Transverse colon (tissue), 4 donors: ENCODE measurements around the gene SLC2A5. TPM values are rescaled to one million over a fixed set of nuclear protein-coding genes. Genes with fewer than 3 reads are reported as not detected.

Experiments used
- DNase-seq: peaks from one replicate; pipeline ENCODE4 v3.0.0-alpha.2; 2019
- H3K27ac ChIP-seq, 4 donors: fragments of 200-600 bp; sonication (generic); 2 replicates each; pipeline ENCODE4 v1.5.1; 2016 to 2018; ENCODE audit warnings: inconsistent platforms in 4 of 4
- H3K27me3 ChIP-seq: fragments of 200-600 bp; sonication (generic); 2 replicates; pipeline ENCODE4 v1.5.1; 2017; ENCODE audit warnings: inconsistent platforms
- H3K36me3 ChIP-seq, 4 donors: fragments of 200-600 bp; sonication (generic); 2 replicates each; pipeline ENCODE4 v1.5.1; 2017 to 2019; ENCODE audit warnings: inconsistent platforms in 4 of 4
- H3K4me1 ChIP-seq, 4 donors: fragments of 200-600 bp; sonication (generic); 2 replicates each; pipeline ENCODE4 v1.5.1; 2017 to 2020; ENCODE audit warnings: inconsistent platforms in 4 of 4
- H3K4me3 ChIP-seq, 4 donors: fragments of 200-600 bp; sonication (generic); 1 replicate in 1 of 4; 2 replicates in 3 of 4; pipeline versions ENCODE4 v1.5.1 to v1.6.1; 2017 to 2019; ENCODE audit warnings: inconsistent platforms in 4 of 4
- H3K9me3 ChIP-seq, 2 donors: fragments of 200-600 bp; sonication (generic); 2 replicates each; pipeline ENCODE4 v1.5.1; 2017 to 2019; ENCODE audit warnings: inconsistent platforms in 2 of 2
- CTCF ChIP-seq, 5 experiments: fragments of 200-600 bp in 3 of 5; fragments of 450-650 bp in 2 of 5; sonication (generic) in 3 of 5; IDR thresholded peaks; 1 replicate in 2 of 5; 2 replicates in 3 of 5; pipeline ENCODE4 v1.5.1; 2016 to 2017; ENCODE audit warnings: antibody characterized with exemption in 5 of 5, inconsistent platforms in 3 of 5, mild to moderate bottlenecking in 2 of 5, moderate library complexity in 1 of 5
- EP300 ChIP-seq: sonication (generic); formaldehyde crosslinking; IDR thresholded peaks from one replicate; pipeline ENCODE4 v1.6.1; 2017; ENCODE audit warnings: antibody characterized with exemption, low read depth
- POLR2A ChIP-seq: fragments of 450-650 bp; IDR thresholded peaks from one replicate; pipeline ENCODE4 v1.6.1; 2016; ENCODE audit warnings: antibody characterized with exemption, mild to moderate bottlenecking, moderate library complexity
- POLR2AphosphoS5 ChIP-seq, 3 donors: sonication (generic); formaldehyde crosslinking; IDR thresholded peaks; one replicate each; pipeline ENCODE4 v1.6.1; 2016; ENCODE audit warnings: antibody characterized with exemption in 3 of 3
- WGBS, 2 donors: methylation state at CpG; one replicate each; pipeline ENCODE4 v1.1.5; 2018; ENCODE audit warnings: low coverage in 1 of 2; 5-methylcytosine and 5-hydroxymethylcytosine counted together
- in situ Hi-C, 4 donors: fragments of 200-750 bp; cut with MboI; loops; one replicate each; pipeline versions ENCODE4 v1.15.0 to v1.15.1; 2017; ENCODE audit warnings: low sequenced_read_pairs in 3 of 4, low pct_ligation_motif_present in 1 of 4, low pct_unique_long_range_greater_than_20kb in 1 of 4
- intact Hi-C: fragments of 100-400 bp; cut with DNase I; formaldehyde crosslinking; loops from one replicate; pipeline ENCODE4 v1.15.1; 2023; ENCODE audit warnings: low total_unique reads
- total RNA-seq, 4 donors: library from RNA; depleted of rRNA; stranded (reverse); fragments of >200 nt; gene quantifications; one replicate each; pipeline ENCODE4 v1.1.0, GENCODE V29; 2016

The SLC2A5 gene
- total RNA-seq, 4 donors from 2014 or later: 5.9 to 21.3 (median 13.3) TPM

GRCh38 chr1:9041116-9041779, 28.2 kb downstream of the SLC2A5 start:
- Histone ChIP-seq H3K27ac (no peak overlapping the region), H3K36me3 (no peaks in the 10 kb centered on the region), H3K9me3 (no peaks in the 10 kb centered on the region), H3K4me3 (no peak overlapping the region), H3K4me1 (peaks cover 0 to 4% (median 0%) of the 10 kb centered on the region in 4 donors), H3K27me3 (no peaks in the 10 kb centered on the region)
- in situ Hi-C loops: no loop called here
- no peak for DNase-seq
- intact Hi-C loops: no loop called here
- TF ChIP-seq POLR2AphosphoS5 (IDR thresholded peaks at IDR 0.05): no peak
- TF ChIP-seq CTCF (IDR thresholded peaks at IDR 0.05): no peak
- TF ChIP-seq EP300: no peak
- TF ChIP-seq POLR2A: no peak
- 89% methylated on average over 14 of the region's 14 CpGs; no CpG with 5 or more reads in 1 of the 2 donors for WGBS, 2 donors

GRCh38 chr1:9040659-9041030, 28.8 kb downstream of the SLC2A5 start:
- DNase-seq: no peak
- 88% methylated on average over 6 of the region's 6 CpGs; no CpG with 5 or more reads in 1 of the 2 donors for WGBS, 2 donors
- in situ Hi-C loops (no loop called here), intact Hi-C loops (no loop called here)
- H3K4me3 ChIP-seq: no peak overlapping the region
- no peaks in the 10 kb centered on the region for H3K36me3 ChIP-seq
- TF ChIP-seq POLR2A (no peak), POLR2AphosphoS5 (IDR thresholded peaks at IDR 0.05) (no peak), EP300 (no peak), CTCF (IDR thresholded peaks at IDR 0.05) (no peak)
- no peaks in the 10 kb centered on the region for H3K9me3 ChIP-seq
- no peaks in the 10 kb centered on the region for H3K27me3 ChIP-seq
- H3K27ac ChIP-seq: no peak overlapping the region
- H3K4me1 ChIP-seq: no peaks in the 10 kb centered on the region

GRCh38 chr1:9039761-9040658, 29.4 kb downstream of the SLC2A5 start:
- 92% methylated on average over 44 of the region's 55 CpGs; no CpG with 5 or more reads in 1 of the 2 donors for WGBS, 2 donors
- TF ChIP-seq POLR2A: no peak
- no peak for TF ChIP-seq EP300
- TF ChIP-seq POLR2AphosphoS5 (IDR thresholded peaks at IDR 0.05): no peak
- no peak for TF ChIP-seq CTCF (IDR thresholded peaks at IDR 0.05)
- in situ Hi-C loops: no loop called here
- no peak overlapping the region for H3K4me3 ChIP-seq
- no peaks in the 10 kb centered on the region for H3K4me1 ChIP-seq
- no peak for DNase-seq
- peaks cover 5 to 6% of the 10 kb centered on the region in 2 donors for H3K9me3 ChIP-seq
- no peaks in the 10 kb centered on the region for H3K27me3 ChIP-seq
- intact Hi-C loops: no loop called here
- no peak overlapping the region for H3K27ac ChIP-seq
- H3K36me3 ChIP-seq: no peaks in the 10 kb centered on the region
